Measurements from ENCODE around the gene MBD6.

The MBD6 gene

GRCh38 chr12:57518920-57519795 is 3.5 kb upstream of the MBD6 start:
- peak overlapping the region; percentile 65 to 91 for H3K4me3 ChIP-seq
- peaks cover 33 to 43% (median 37%) of the 10 kb centered on the region in 3 donors for H3K36me3 ChIP-seq
- no peaks in the 10 kb centered on the region for H3K27me3 ChIP-seq
- DNase-seq: peak; percentile 55 to 83
- no peak for TF ChIP-seq CTCF (IDR thresholded peaks at IDR 0.05)
- peaks cover 4 to 54% (median 48%) of the 10 kb centered on the region in 4 donors for H3K4me1 ChIP-seq
- H3K9me3 ChIP-seq: no peaks in the 10 kb centered on the region
- H3K27ac ChIP-seq: peak overlapping the region; percentile 92 to 100
- intact Hi-C loops (cut with DNase I; ENCODE audit: low total_unique reads): no loop called here

- intact Hi-C loops (cut with DNase I; ENCODE audit: low total_unique reads): loop anchor here (10.0 kb wide), 1 partner anchor 95 kb away; the partner anchor contains the start of gene ARHGEF25
- peak; percentile 57 to 84 for DNase-seq
- H3K36me3 ChIP-seq: peaks cover 28 to 43% (median 37%) of the 10 kb centered on the region in 3 donors
- H3K4me3 ChIP-seq: peak overlapping the region; percentile 65 to 91
- peaks cover 4 to 60% (median 54%) of the 10 kb centered on the region in 4 donors for H3K4me1 ChIP-seq
- TF ChIP-seq CTCF (IDR thresholded peaks at IDR 0.05): peak in 1 of 2 experiments; percentile 4
- H3K27me3 ChIP-seq: no peaks in the 10 kb centered on the region
- H3K9me3 ChIP-seq: no peaks in the 10 kb centered on the region
- H3K27ac ChIP-seq: peak overlapping the region; percentile 92 to 100
Observed at GRCh38 chr12:57519796-57520052, 2.9 kb upstream of the MBD6 start.

GRCh38 chr12:57520053-57520818 is 2.4 kb upstream of the MBD6 start, which contains the start of gene DDIT3:
Gene DDIT3 (minus strand): TSS chr12:57520514. CDS start chr12:57517406, 3,108 bp downstream.
- TF ChIP-seq CTCF (IDR thresholded peaks at IDR 0.05): no peak
- Histone ChIP-seq H3K36me3 (peaks cover 27 to 43% (median 37%) of the 10 kb centered on the region in 3 donors), H3K27me3 (no peaks in the 10 kb centered on the region), H3K27ac (peak within 1 kb of the TSS; percentile 95 to 100), H3K4me1 (peaks cover 4 to 64% (median 59%) of the 10 kb centered on the region in 4 donors), H3K9me3 (no peaks in the 10 kb centered on the region), H3K4me3 (peak within 1 kb of the TSS; percentile 65 to 91)
- intact Hi-C loops (cut with DNase I; ENCODE audit: low total_unique reads): loop anchor here (10.0 kb wide), 1 partner anchor 95 kb away; the partner anchor contains the start of gene ARHGEF25
- DNase-seq: peak; percentile 100

GRCh38 chr12:57521525-57522010 is 1.1 kb upstream of the MBD6 start:
- no peak for TF ChIP-seq CTCF (IDR thresholded peaks at IDR 0.05)

More at GRCh38 chr12:57521525-57522010, 1.1 kb upstream of the MBD6 start:
- Histone ChIP-seq H3K9me3 (no peaks in the 10 kb centered on the region), H3K4me3 (peak overlapping the region; percentile 62 to 87), H3K27me3 (no peaks in the 10 kb centered on the region), H3K27ac (peak overlapping the region; percentile 95 to 100), H3K36me3 (peaks cover 26 to 43% (median 37%) of the 10 kb centered on the region in 3 donors), H3K4me1 (peaks cover 4 to 72% (median 68%) of the 10 kb centered on the region in 4 donors)
- intact Hi-C loops (cut with DNase I; ENCODE audit: low total_unique reads): loop anchor here (10.0 kb wide), 1 partner anchor 93 kb away; the partner anchor contains the start of gene ARHGEF25
- DNase-seq: peak; percentile 50 to 76
